Activated CD4-positive, alpha-beta T cell treated with anti-CD3 and anti-CD28 coated beads, Interleukin-2, amount 50 U/mL, for 24 hours (primary cell): ENCODE measurements around the gene SPDEF.

Source experiments
- DNase-seq, 2 donors: peaks; one replicate each; pipeline ENCODE4 v3.0.0-alpha.2; 2020; ENCODE audit warnings: low read depth in 1 of 2, low spot score in 1 of 2

The SPDEF gene

GRCh38 chr6:34515473-34516387, 40.4 kb downstream of the SPDEF start:
- no peak for DNase-seq

DNA sequence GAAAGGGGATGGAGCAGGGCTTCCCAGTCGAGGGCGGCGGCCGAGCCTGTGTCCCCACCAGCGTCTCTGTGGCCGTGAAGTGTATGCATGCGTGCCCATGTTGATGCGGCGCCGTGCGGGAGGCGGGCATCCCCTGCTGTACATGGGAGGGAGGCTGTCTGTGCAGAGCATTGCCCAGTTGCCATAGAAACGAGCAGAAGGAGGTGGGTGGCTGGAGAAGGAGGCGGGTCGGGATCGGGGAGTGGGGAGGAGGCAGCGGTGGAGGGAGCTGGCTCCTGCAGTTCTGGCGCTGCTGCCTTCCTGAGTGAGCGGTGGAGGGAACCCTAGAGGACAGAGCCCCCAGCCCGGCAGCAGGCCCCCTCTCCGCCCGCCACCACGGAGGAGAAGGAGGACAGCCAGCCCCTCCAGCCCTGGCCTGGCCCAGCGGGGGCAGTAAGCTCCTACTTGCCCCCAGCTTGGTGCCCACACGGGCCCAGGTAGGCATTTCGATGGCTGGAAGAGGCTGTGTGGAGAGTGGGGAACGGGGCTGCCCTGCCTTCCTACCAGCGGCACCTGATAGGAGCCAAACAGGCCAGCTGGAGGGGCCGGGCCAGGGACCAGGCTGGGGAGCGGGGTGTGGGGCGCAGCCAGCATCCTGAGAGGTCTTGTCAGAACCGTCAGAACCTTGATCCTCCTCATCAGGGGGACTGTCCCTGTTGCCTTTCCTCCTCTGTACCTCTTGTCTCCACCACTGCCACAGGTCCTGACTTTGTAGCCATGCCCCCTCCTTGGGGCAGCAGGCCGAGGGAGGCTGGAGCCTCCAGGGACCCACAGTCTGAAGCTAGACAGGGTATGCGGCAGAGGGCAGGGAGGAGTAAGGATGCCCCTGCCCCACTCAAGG, 41.3 kb downstream of the SPDEF start:
- DNase-seq = no peak

GRCh38 chr6:34514112-34514511, 42.0 kb downstream of the SPDEF start:
- no peak for DNase-seq

DNA sequence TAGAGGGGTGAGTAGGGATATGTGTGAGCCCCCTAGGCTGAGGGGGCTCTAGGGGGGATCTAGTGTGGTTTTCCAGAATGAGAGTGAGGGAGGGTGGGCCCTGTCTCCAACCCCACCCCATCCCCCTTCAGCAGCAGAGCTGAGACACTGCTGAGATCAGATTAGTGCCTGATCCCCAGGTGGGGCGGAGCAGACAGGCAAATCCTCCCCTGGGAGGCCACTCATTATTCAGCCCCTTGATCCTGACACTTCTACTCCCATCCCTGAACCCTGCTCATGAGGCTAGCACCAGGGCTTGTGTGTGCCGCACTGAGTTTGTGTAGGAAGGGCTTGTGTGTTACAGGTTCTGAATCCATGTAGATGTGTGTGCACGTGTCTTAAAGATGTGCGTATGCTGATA, 42.5 kb downstream of the SPDEF start:
- DNase-seq = no peak

DNA sequence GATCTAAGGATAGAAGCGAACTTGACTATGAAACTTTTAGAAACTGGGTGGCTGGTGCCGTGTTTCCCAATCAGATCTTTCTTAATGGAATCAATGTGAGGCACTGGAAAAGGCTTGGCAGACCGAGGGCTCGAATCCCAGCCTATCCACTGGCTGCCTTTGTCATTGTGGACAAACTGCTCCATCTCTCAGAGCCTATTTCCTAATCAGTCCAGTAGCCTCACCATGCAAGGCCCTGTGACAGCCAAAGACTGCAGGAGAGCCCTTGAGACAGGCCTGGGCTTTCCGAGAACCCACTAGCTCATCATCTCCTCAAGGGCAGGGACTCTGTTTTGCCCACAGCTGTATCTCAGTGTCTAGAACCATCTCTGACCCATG, 43.4 kb downstream of the SPDEF start:
- no peak for DNase-seq

GRCh38 chr6:34511915-34512737, 44.0 kb downstream of the SPDEF start:
- no peak for DNase-seq

DNA sequence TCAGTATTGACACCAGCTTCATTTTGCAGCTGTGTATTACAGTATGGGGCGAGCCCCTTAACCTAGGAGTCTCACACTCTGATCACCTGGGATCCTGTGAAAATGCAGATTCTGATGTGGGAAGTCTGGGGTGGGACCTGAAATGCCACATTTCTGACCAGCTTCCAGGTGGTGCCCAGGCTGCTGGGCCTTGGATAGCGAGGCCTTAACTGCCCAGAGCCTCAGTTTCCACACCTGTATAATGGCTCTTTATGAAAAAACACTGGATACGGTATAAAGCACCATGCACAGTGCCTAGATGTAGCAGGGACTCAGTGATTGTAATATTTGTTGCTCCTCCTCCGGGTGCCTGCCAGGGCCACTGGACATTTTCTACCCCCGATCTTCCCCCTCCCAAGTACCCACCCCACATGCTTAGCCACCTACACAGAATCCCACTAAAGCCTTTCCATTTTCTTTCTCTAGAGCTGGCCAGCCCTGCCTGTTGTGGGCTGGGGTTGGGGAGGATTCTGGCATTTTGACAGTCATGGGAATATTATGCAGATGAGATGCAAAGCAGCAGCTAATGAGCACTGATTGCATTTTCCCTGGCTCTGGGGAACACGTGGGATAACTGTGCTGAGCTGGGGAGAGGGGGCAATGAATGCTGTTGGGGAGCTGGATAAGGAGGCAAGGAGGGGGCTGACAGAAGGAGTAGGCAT, 44.8 kb downstream of the SPDEF start:
- DNase-seq = no peak

DNA sequence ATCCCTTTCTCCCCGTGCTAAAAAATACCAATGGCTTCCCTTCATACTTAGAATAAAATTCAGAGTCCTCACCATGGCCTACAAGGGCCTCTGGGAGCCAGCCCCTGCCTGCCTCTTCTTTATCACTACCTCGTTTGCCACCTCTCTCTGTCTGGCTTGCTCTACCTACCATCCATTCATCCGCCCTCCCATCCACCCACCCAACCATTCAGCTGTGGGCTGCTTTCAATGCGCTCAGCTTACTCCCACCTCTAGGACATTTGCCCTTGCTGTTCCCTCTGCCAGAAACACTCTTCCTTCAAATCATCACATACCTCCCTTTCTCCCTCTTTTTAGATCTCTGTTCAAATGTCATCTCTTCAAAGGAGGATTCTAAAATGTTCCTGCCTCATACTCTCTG, 45.8 kb downstream of the SPDEF start:
- no peak for DNase-seq

GRCh38 chr6:34509782-34510181, 46.3 kb downstream of the SPDEF start:
- no peak for DNase-seq

DNA sequence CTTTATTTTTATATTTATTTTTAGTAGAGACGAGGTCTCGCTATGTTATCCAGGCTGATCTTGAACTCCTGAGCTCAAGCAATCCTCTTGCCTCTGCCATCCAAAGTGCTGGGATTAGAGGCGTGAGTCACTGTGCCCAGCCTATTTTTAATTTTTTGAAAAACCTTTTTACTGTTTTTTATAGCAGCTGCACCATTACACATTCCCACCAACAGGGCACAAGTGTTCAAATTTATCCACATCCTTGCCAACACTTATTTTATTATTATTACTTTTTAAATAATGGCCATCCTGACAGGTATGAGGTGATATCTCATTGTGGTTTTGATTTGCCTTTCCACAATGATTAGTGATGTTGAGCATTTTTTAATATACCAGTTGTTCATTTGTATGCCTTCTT, 47.7 kb downstream of the SPDEF start:
- no peak for DNase-seq

DNA sequence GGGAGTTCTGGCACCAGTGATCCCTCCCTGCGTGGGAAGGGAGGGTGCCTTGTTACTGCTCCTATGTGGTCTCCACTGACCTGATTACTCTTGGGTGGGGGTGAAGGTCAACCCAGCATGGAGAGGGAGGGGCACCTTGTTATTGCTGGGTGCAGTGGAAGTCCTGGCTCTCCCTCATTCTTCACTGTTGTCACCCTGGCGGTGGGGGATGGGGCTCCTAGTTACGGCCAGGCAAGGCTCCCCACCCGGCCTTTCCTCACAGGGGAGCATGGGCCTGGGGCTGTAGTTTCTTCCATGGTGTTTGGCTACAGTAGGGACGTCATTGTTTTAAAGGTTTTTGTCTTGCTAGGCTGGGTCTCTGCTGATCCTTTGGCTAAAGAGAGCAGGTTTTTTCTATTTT, 49.4 kb downstream of the SPDEF start:
- DNase-seq = no peak

DNA sequence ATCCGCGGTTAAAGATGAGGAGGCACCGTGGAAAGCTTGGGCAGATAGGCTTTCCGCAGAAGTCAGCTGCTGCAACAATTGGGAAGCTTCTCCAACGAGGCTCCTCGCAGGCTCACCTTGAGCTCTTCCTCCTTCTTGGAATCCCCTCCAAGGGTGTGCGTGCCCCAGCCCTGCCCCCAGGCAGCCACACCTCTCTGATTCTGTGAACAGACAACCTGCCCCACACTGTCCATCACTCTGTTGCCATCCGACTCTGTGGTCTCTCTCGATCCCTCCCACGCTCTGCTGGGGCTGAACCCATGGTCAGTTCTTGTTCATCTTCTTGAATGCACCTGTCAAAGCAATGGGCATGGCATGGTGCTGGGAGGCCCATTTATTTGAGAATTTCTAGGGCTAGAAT, 58.7 kb downstream of the SPDEF start:
- DNase-seq = no peak

DNA sequence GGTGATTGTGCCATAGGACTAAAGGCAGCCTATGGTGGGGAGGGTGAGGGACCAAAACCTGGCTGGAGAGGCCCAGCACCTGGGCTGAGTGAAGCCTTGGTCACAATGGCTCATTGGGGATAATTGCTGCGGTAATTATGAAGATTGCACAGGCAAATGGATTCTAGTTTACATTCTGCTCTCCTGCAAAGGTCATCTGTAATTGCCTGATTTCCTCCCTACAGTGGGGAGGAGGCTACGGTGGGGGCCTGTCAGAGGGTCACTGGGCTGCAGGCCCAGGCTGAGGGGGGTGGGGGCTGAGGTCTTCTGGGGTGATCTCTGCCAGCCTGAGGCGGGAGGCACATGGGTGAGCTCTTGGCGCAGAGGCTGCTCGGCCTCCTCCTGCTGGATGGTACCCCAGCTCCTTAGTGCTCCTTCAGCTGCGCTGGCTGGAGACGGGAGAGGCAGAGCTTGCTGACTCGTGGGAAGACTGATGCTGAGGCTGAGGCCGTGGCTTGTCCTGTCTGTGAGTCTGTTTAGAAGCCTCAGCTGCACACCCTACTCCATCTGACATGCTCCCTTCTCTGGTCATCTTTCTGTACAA, 59.9 kb downstream of the SPDEF start:
- DNase-seq = no peak

GRCh38 chr6:34494973-34495372, 61.2 kb downstream of the SPDEF start:
- no peak for DNase-seq

DNA sequence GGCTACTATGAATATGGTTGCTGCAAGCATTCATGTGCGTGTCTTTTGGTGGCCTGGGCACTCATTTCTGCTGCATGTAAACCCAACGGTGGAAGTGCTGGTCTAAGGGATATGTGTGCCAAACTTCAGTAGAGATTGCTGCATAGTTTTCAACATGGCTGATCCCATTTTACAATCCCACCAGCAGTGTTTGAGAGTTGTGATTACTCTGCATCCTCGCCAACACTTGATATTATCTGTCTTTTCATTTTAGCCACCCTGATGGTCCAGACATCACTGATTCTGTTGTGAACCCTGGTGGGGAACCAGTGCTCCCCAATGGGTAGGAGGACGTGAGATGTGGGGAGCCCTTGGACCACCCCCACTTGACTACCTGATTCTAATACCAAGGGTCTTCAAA, 62.8 kb downstream of the SPDEF start:
- DNase-seq = no peak

DNA sequence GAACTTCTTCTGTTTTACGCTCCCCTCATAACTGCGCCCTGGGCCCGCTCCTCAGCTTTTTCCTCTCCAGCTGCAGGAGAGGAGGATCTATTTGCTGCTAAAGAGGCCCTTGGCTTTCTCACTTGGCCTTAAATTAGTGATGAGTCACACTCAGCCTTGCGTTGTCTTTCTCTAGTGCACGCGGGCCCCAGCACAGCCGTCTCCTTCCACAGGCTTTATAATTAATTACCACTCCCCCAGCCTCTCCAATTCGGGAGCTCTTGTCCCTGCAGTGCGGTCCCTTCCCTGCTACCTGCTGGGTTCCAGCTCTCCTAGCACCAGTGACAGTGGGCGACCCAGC, 65.1 kb downstream of the SPDEF start:
- DNase-seq = no peak

GRCh38 chr6:34490390-34491090, 65.6 kb downstream of the SPDEF start:
- DNase-seq = no peak

- DNase-seq = no peak
Observed at GRCh38 chr6:34489207-34489805, 66.8 kb downstream of the SPDEF start.
